ENCODE results near the gene LRRC4C. TPM values are rescaled to one million over a fixed set of nuclear protein-coding genes. Genes with fewer than 3 reads are reported as not detected.

Gene LRRC4C
- total and polyA plus RNA-seq, 2 donors (not counting 3 experiments of a cell fraction or from before 2014, with no cell fraction given): not detected

DNA sequence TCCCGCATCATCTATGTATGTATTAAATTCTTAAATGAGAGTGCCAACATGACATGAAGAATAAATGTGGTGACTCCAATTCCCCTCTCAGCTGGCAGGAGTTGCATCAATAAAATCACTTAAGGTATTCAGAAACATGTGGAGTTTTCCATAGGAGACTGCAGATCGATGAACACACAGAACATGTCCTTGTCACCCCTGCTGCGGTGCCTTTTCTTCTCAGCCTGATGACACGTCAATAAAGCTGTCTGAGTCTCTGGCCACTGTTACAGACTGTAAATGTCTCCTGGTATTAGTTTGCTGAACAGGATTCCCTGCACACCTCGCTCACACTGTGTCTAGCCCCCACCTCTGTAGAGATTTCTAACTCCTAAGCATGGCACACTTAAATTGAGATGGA is 460.5 kb downstream of the LRRC4C start:
- no TSS peak for BruUV-seq (replicated peaks)
- no peak for TF ChIP-seq MAX (IDR thresholded peaks at IDR 0.05; ENCODE audit: insufficient read depth, insufficient read length)
- TF ChIP-seq CTCF (IDR thresholded peaks at IDR 0.05; ENCODE audit: extremely low read depth in 1 of 2, insufficient read depth in 1 of 2, low read depth in 1 of 2, low read length in 2 of 2): no peak
- no peak for TF ChIP-seq JUN (IDR thresholded peaks at IDR 0.05; ENCODE audit: borderline replicate concordance, insufficient read depth, insufficient read length, low read depth)
- TF ChIP-seq GATA2 (IDR thresholded peaks at IDR 0.05; ENCODE audit: insufficient read depth, insufficient read length, low read depth, low read length): no peak
- TF ChIP-seq POLR2AphosphoS5 (IDR thresholded peaks at IDR 0.05; ENCODE audit: insufficient read depth, low read depth, low read length): no peak
- no peak for TF ChIP-seq POLR2A (IDR thresholded peaks at IDR 0.05; ENCODE audit: low read depth, low read length)
- no peak for TF ChIP-seq EZH2 (IDR thresholded peaks at IDR 0.05; ENCODE audit: borderline replicate concordance, low read depth, low read length, severe bottlenecking)
- no peak for TF ChIP-seq FOS (IDR thresholded peaks at IDR 0.05; ENCODE audit: borderline replicate concordance, insufficient read depth, low read length)
- TF ChIP-seq MYC (IDR thresholded peaks at IDR 0.05; ENCODE audit: low read depth, low read length): no peak
- CTCF ChIA-PET: no interaction called here

More for the DNA sequence above, 460.5 kb downstream of the LRRC4C start:
- Histone ChIP-seq H3K4me1 (ENCODE audit: control insufficient read depth, extremely low read depth, insufficient read depth, low read length) (no peaks in the 10 kb centered on the region), H2AFZ (ENCODE audit: low read depth, low read length) (no peak overlapping the region), H4K20me1 (replicated peaks; ENCODE audit: control insufficient read depth, extremely low read depth, insufficient read depth, low read length) (no peaks in the 10 kb centered on the region), H3K27me3 (ENCODE audit: control insufficient read depth in 2 of 2, insufficient read depth in 2 of 2, low read length in 2 of 2) (no peaks in the 10 kb centered on the region), H3K36me3 (ENCODE audit: control insufficient read depth in 2 of 2, extremely low read depth in 1 of 2, insufficient read depth in 2 of 2, low read length in 2 of 2) (no peaks in the 10 kb centered on the region), H3K9me3 (replicated peaks; ENCODE audit: control insufficient read depth, insufficient read depth, low read length) (peaks cover 2% of the 10 kb centered on the region), H3K9ac (replicated peaks; ENCODE audit: extremely low read depth, insufficient read depth, low read length) (no peak overlapping the region), H3K79me2 (ENCODE audit: control insufficient read depth, insufficient read depth, low read length) (no peaks in the 10 kb centered on the region), H3K4me3 (replicated peaks in 1 of 3; ENCODE audit: insufficient read depth in 1 of 3, low read depth in 1 of 3, low read length in 3 of 3) (no peak overlapping the region), H3K9me1 (replicated peaks; ENCODE audit: control insufficient read depth, extremely low read depth, insufficient read depth, low read length) (no peaks in the 10 kb centered on the region), H3K4me2 (ENCODE audit: insufficient read depth, low read length) (no peak overlapping the region), H3K27ac (ENCODE audit: insufficient read depth, low read depth, low read length) (no peak overlapping the region)
- FAIRE-seq (no peak), DNase-seq (ENCODE audit: low read depth, low spot score) (no peak)
- POLR2A ChIA-PET: no interaction called here
- dilution Hi-C loops (cut with MboI; ENCODE audit: extremely low pct_ligation_motif_present, low sequenced_read_pairs) (no loop called here), intact Hi-C loops (cut with micrococcal nuclease) (no loop called here)

Data from endothelial cell of umbilical vein (primary cell).